Ovary (tissue), 9 donors: ENCODE data around the gene LCN10. TPM values are rescaled to one million over a fixed set of nuclear protein-coding genes. Genes with fewer than 3 reads are reported as not detected.

Experiments
- DNase-seq, 5 donors: peaks; one replicate each; pipeline ENCODE4 v3.0.0-alpha.2; 2019 to 2020
- H3K27ac ChIP-seq, 2 donors: fragments of 200-600 bp; one replicate each; pipeline versions ENCODE4 v1.5.1 to v1.8.0; 2019 to 2022
- H3K27me3 ChIP-seq: fragments of 200-600 bp; one replicate; pipeline ENCODE4 v1.8.0; 2022
- H3K36me3 ChIP-seq: fragments of 200-600 bp; sonication (generic); one replicate; pipeline ENCODE4 v1.5.1; 2019
- H3K4me1 ChIP-seq: one replicate; pipeline ENCODE4 v1.8.1; 2013; ENCODE audit warnings: mild to moderate bottlenecking, moderate library complexity; ENCODE audit not compliant: insufficient read depth
- H3K4me3 ChIP-seq: fragments of 200-600 bp; sonication (generic); one replicate; pipeline ENCODE4 v1.5.1; 2017
- H3K9me3 ChIP-seq, 2 donors: fragments of 200-600 bp in 1 of 2; sonication (generic) in 1 of 2; one replicate each; pipeline versions ENCODE4 v1.5.1 to v1.8.1; 2013 to 2019; ENCODE audit warnings: mild to moderate bottlenecking in 1 of 2, moderate library complexity in 1 of 2
- CTCF ChIP-seq, 3 donors: fragments of 450-650 bp in 2 of 3; fragments of 200-600 bp in 1 of 3; IDR thresholded peaks; one replicate each; pipeline versions ENCODE4 v1.5.1 to v1.8.0; 2016 to 2022; ENCODE audit warnings: antibody characterized with exemption in 3 of 3, mild to moderate bottlenecking in 1 of 3
- EP300 ChIP-seq: sonication (generic); formaldehyde crosslinking; IDR thresholded peaks from one replicate; pipeline ENCODE4 v1.6.1; 2017; ENCODE audit warnings: antibody characterized with exemption
- POLR2A ChIP-seq: fragments of 450-650 bp; IDR thresholded peaks from one replicate; pipeline ENCODE4 v1.6.1; 2017; ENCODE audit warnings: antibody characterized with exemption, mild to moderate bottlenecking, moderate library complexity
- WGBS, 3 donors: extraction: QIAGEN DNeasy Blood & Tissue Kit in 1 of 3; methylation state at CpG; one replicate each; pipeline versions ENCODE4 v1.1.5 to v1.1.7; 2013 to 2017; 5-methylcytosine and 5-hydroxymethylcytosine counted together
- intact Hi-C, 4 donors: fragments of 100-400 bp; cut with DNase I; formaldehyde crosslinking; loops; one replicate each; pipeline versions ENCODE4 v1.11.0 to v1.15.1; 2022 to 2023
- polyA plus RNA-seq, 2 donors: library from polyadenylated mRNA; stranded (reverse); fragments of 200-250 nt in 1 of 2; fragments of 350-450 nt in 1 of 2; fragmentation: Illumina TruSeq in 1 of 2; extraction: RNeasy Lipid Tissue Mini Kit (QIAGEN cat#74804) in 1 of 2; gene quantifications; one replicate each; pipeline ENCODE4 v1.2.3, GENCODE V29; 2013 to 2014
- total RNA-seq, 7 donors: library from RNA; depleted of rRNA in 2 of 7; stranded (reverse); fragments of >200 nt in 2 of 7; fragmentation: NEBNext Ultra II Directional in 3 of 7; extraction: Animal tissue kit (Norgen Biotek cat#: 25700) in 3 of 7; gene quantifications; one replicate each; pipeline versions ENCODE4 v1.1.0 to v1.2.4, GENCODE V29; 2016 to 2023
- donor health status: DM: no; HTN: no; CAD: no; lungs with moderate emphysema.
- donor health status: DM: no; HTN: no; CAD: no.
- donor health status: Bipolar disorder and iron deficiency.
- donor health status: DM: yes; HTN: yes; CAD: no.
- donor health status: DM: no; HTN: no; CAD: no.
- donor health status: DM: yes; HTN: yes; CAD: no.

Gene LCN10
- total and polyA plus RNA-seq, 9 donors, result 1.4 to 45.4 (median 4.5) TPM

GRCh38 chr9:136743639-136744211 is 985 bp upstream of the LCN10 start:
- no peak for TF ChIP-seq POLR2A
- no peak overlapping the region for H3K27ac ChIP-seq
- no peaks in the 10 kb centered on the region for H3K9me3 ChIP-seq
- no peak overlapping the region for H3K4me3 ChIP-seq
- WGBS, 3 donors, result 69 to 78% (median 75%) methylated on average over 15 to 16 of the region's 16 CpGs
- no peaks in the 10 kb centered on the region for H3K36me3 ChIP-seq
- H3K27me3 ChIP-seq, result no peaks in the 10 kb centered on the region
- H3K4me1 ChIP-seq, result peaks cover 3% of the 10 kb centered on the region
- intact Hi-C loops, result no loop called here
- no peak for DNase-seq

- Histone ChIP-seq H3K27ac (no peak overlapping the region), H3K36me3 (no peaks in the 10 kb centered on the region), H3K9me3 (no peaks in the 10 kb centered on the region), H3K27me3 (no peaks in the 10 kb centered on the region), H3K4me3 (no peak overlapping the region), H3K4me1 (peaks cover 3% of the 10 kb centered on the region)
- intact Hi-C loops, result no loop called here
- TF ChIP-seq EP300 (no peak), POLR2A (no peak), CTCF (IDR thresholded peaks at IDR 0.05) (no peak)
- WGBS, 3 donors, result 11 to 18% (median 13%) methylated on average over 32 of the region's 32 CpGs
- no peak for DNase-seq
These were observed 713 bp downstream of the LCN10 start for GRCh38 chr9:136741883-136742571.

GRCh38 chr9:136740971-136741882 is 1.5 kb downstream of the LCN10 start:
- no peaks in the 10 kb centered on the region for H3K36me3 ChIP-seq
- WGBS, 3 donors, result 6 to 13% (median 7%) methylated on average over 28 to 37 of the region's 37 CpGs
- peak in 1 of 5 donors; percentile 58 for DNase-seq
- no peak overlapping the region for H3K27ac ChIP-seq
- H3K4me1 ChIP-seq, result peaks cover 3% of the 10 kb centered on the region
- H3K9me3 ChIP-seq, result no peaks in the 10 kb centered on the region
- intact Hi-C loops, result no loop called here
- TF ChIP-seq POLR2A, result no peak
- TF ChIP-seq EP300, result no peak
- TF ChIP-seq CTCF (IDR thresholded peaks at IDR 0.05), result no peak
- no peak overlapping the region for H3K4me3 ChIP-seq
- no peaks in the 10 kb centered on the region for H3K27me3 ChIP-seq

- Histone ChIP-seq H3K4me1 (peaks cover 3% of the 10 kb centered on the region), H3K4me3 (no peak overlapping the region), H3K27ac (no peak overlapping the region), H3K27me3 (no peaks in the 10 kb centered on the region), H3K36me3 (no peaks in the 10 kb centered on the region), H3K9me3 (no peaks in the 10 kb centered on the region)
- DNase-seq, result no peak
- 73 to 82% (median 75%) methylated on average over 16 of the region's 16 CpGs for WGBS, 3 donors
- intact Hi-C loops, result no loop called here
- TF ChIP-seq POLR2A, result no peak
- no peak for TF ChIP-seq CTCF (IDR thresholded peaks at IDR 0.05)
These were observed 2.2 kb downstream of the LCN10 start for GRCh38 chr9:136740491-136740890.
